Lower leg skin (tissue), 4 donors: Measurements from ENCODE around the gene RCE1. TPM values are rescaled to one million over a fixed set of nuclear protein-coding genes. Genes with fewer than 3 reads are reported as not detected.

Experiments
- DNase-seq, 2 donors: peaks; one replicate each; pipeline ENCODE4 v3.0.0-alpha.2; 2019; ENCODE audit warnings: low spot score in 2 of 2
- H3K4me3 ChIP-seq: fragments of 200-600 bp; sonication (generic); 2 replicates; pipeline ENCODE4 v1.5.1; 2017; ENCODE audit warnings: mild to moderate bottlenecking, low read depth; ENCODE audit not compliant: poor library complexity, severe bottlenecking
- POLR2A ChIP-seq, 2 donors: fragments of 450-650 bp; IDR thresholded peaks; one replicate each; pipeline ENCODE4 v1.6.1; 2016 to 2017; ENCODE audit warnings: antibody characterized with exemption in 2 of 2, mild to moderate bottlenecking in 1 of 2, moderate library complexity in 1 of 2
- WGBS, 2 donors: methylation state at CpG; one replicate each; pipeline ENCODE4 v1.1.5; 2018; 5-methylcytosine and 5-hydroxymethylcytosine counted together
- intact Hi-C: fragments of 100-400 bp; cut with DNase I; formaldehyde crosslinking; loops from one replicate; pipeline ENCODE4 v1.15.0; 2023; ENCODE audit warnings: low total_unique reads
- total RNA-seq, 4 donors: library from RNA; depleted of rRNA; stranded (reverse); fragments of >200 nt; gene quantifications; one replicate each; pipeline ENCODE4 v1.1.0, GENCODE V29; 2016
- TF ChIP-seq, protein P1 (sequence below), 3 donors: fragments of 450-650 bp; IDR thresholded peaks; one replicate each; pipeline ENCODE4 v1.5.1; 2016; ENCODE audit warnings: antibody characterized with exemption in 3 of 3, mild to moderate bottlenecking in 3 of 3, moderate library complexity in 2 of 3

The RCE1 gene
- total RNA-seq, 4 donors from 2014 or later: 23.8 to 32.8 (median 29.7) TPM

DNA sequence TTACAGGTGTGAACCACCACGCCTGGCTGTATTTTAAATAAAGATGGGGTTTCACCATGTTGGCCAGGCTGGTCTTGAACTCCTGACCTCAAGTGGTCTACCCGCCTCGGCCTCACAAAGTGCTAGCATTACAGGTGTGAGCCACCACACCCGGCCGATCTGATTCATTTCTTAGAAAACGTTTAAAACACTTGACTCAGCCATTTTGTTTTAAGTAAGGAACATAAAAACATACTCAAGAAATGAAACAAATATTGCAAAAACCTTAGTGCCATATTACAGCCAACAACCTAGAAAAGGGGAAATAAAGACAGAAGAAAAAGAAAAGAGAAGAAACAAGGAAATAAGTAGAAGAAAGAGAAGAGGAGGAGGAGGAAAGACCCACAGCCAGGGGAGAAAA is 31.0 kb downstream of the RCE1 start:
- 89 to 90% methylated on average over 6 of the region's 6 CpGs for WGBS, 2 donors
- intact Hi-C loops: no loop called here
- no peak for TF ChIP-seq POLR2A (IDR thresholded peaks at IDR 0.05)
- TF ChIP-seq, protein P1, sequence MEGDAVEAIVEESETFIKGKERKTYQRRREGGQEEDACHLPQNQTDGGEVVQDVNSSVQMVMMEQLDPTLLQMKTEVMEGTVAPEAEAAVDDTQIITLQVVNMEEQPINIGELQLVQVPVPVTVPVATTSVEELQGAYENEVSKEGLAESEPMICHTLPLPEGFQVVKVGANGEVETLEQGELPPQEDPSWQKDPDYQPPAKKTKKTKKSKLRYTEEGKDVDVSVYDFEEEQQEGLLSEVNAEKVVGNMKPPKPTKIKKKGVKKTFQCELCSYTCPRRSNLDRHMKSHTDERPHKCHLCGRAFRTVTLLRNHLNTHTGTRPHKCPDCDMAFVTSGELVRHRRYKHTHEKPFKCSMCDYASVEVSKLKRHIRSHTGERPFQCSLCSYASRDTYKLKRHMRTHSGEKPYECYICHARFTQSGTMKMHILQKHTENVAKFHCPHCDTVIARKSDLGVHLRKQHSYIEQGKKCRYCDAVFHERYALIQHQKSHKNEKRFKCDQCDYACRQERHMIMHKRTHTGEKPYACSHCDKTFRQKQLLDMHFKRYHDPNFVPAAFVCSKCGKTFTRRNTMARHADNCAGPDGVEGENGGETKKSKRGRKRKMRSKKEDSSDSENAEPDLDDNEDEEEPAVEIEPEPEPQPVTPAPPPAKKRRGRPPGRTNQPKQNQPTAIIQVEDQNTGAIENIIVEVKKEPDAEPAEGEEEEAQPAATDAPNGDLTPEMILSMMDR (IDR thresholded peaks at IDR 0.05): no peak
- H3K4me3 ChIP-seq: no peak overlapping the region
- no peak for DNase-seq

- WGBS, 2 donors: 87% methylated on average over 13 of the region's 13 CpGs
- no peak overlapping the region for H3K4me3 ChIP-seq
- intact Hi-C loops: no loop called here
- DNase-seq: no peak
- TF ChIP-seq, protein P1 (IDR thresholded peaks at IDR 0.05): no peak
- no peak for TF ChIP-seq POLR2A (IDR thresholded peaks at IDR 0.05)
Measured at GRCh38 chr11:66875378-66875777, 32.1 kb downstream of the RCE1 start.

GRCh38 chr11:66877588-66878385 is 34.5 kb downstream of the RCE1 start:
- DNase-seq: no peak
- H3K4me3 ChIP-seq: no peak overlapping the region
- TF ChIP-seq, protein P1 (IDR thresholded peaks at IDR 0.05): no peak
- no peak for TF ChIP-seq POLR2A (IDR thresholded peaks at IDR 0.05)
- 72 to 77% methylated on average over 9 of the region's 9 CpGs for WGBS, 2 donors
- intact Hi-C loops: no loop called here

GRCh38 chr11:66878474-66878873 is 35.2 kb downstream of the RCE1 start:
- no peak for DNase-seq
- no peak overlapping the region for H3K4me3 ChIP-seq
- TF ChIP-seq, protein P1 (IDR thresholded peaks at IDR 0.05): no peak
- TF ChIP-seq POLR2A (IDR thresholded peaks at IDR 0.05): no peak
- intact Hi-C loops: no loop called here
- 37 to 47% methylated on average over 12 of the region's 12 CpGs for WGBS, 2 donors

GRCh38 chr11:66879000-66879399 is 35.8 kb downstream of the RCE1 start:
- WGBS, 2 donors: 88 to 94% methylated on average over 5 to 6 of the region's 7 CpGs
- no peak for DNase-seq
- H3K4me3 ChIP-seq: no peak overlapping the region
- intact Hi-C loops: no loop called here
- TF ChIP-seq, protein P1 (IDR thresholded peaks at IDR 0.05): no peak

DNA sequence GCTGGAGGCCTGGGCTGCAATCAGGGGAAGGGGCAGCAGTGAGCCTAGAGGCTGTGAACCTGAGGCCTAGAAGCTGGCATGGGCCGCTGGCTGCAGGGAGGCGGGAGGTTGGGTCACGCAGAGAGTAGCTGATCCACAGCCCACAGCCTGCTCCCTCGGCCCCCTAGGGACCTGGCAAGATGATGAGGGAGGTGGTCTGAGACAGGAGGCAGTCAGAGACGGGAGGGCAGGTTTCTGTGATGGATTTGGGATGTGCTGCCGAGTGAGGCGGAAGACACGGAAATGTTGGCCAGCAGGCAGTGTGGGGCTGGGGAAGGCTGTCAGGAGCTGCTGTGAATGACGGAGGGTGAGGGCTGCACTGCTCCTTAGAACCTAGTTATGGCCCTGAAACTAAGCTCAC is 36.3 kb downstream of the RCE1 start:
- intact Hi-C loops: no loop called here
- H3K4me3 ChIP-seq: no peak overlapping the region
- DNase-seq: no peak
- TF ChIP-seq POLR2A (IDR thresholded peaks at IDR 0.05): no peak
- TF ChIP-seq, protein P1 (IDR thresholded peaks at IDR 0.05): no peak
- 85 to 86% methylated on average over 9 of the region's 9 CpGs for WGBS, 2 donors
